Uterus (tissue), 2 donors: ENCODE measurements around the gene IL25.

Experiments used
- CTCF ChIP-seq, 4 experiments: fragments of 200-600 bp in 2 of 4; fragments of 450-650 bp in 2 of 4; sonication (generic) in 2 of 4; IDR thresholded peaks; one replicate each; pipeline ENCODE4 v1.5.1; 2016 to 2019; ENCODE audit warnings: antibody characterized with exemption in 4 of 4, mild to moderate bottlenecking in 2 of 4, moderate library complexity in 1 of 4
- POLR2A ChIP-seq, 2 donors: fragments of 450-650 bp; IDR thresholded peaks; one replicate each; pipeline ENCODE4 v1.6.1; 2016; ENCODE audit warnings: antibody characterized with exemption in 2 of 2, mild to moderate bottlenecking in 1 of 2, moderate library complexity in 1 of 2

- no peak for TF ChIP-seq POLR2A (IDR thresholded peaks at IDR 0.05)
- no peak for TF ChIP-seq CTCF (IDR thresholded peaks at IDR 0.05)
Observed at GRCh38 chr14:23371865-23372264, 744 bp upstream of the IL25 start.
